Measurements from ENCODE around the gene SYNGR2.

SYNGR2 gene

DNA sequence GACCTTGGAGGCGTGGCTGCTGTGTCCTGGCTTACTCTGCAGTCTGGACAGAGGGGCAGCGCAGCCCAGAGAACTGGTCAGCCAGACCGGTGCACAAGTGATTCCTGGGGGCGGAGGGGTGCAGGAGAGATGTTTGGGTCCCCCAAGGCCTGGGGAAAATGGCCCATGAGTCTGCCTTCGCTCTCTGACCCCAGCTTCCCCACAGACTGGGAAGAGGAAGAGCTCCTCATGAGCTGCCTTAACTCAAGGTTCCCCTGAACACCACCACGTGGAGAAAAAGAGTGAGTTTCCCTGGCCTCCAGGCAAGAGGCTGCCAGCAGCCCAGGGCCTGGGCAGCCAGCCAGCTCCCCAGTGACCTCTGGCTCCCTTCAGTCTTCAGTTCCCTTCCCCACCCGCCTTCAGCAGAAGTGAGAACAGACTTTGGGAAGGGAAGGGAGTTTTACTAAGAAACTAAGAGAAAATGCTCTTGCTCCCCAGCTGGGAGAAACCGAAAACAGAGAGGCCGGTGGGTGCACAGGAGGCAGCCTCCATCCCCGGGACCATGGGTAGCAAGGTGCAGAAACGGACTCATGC, 24.1 kb upstream of the SYNGR2 start:
- DNase-seq (ENCODE audit: extremely low spot score): no peak
- TF ChIP-seq CTBP1 (IDR thresholded peaks at IDR 0.05; ENCODE audit: borderline replicate concordance) (no peak), FOXA1 (IDR thresholded peaks at IDR 0.05) (no peak), HDGF (IDR thresholded peaks at IDR 0.05; ENCODE audit: borderline replicate concordance) (no peak), FOXM1 (IDR thresholded peaks at IDR 0.05; ENCODE audit: borderline replicate concordance) (no peak), LEF1 (IDR thresholded peaks at IDR 0.05; ENCODE audit: borderline replicate concordance) (no peak), NFRKB (IDR thresholded peaks at IDR 0.05) (no peak), L3MBTL2 (conservative IDR thresholded peaks at IDR 0.05) (no peak), ELF4 (IDR thresholded peaks at IDR 0.05) (no peak)
- CTCF ChIA-PET: interaction anchor here (2.0 kb wide), 1 partner anchor 9 kb away, joined by 6 read pairs; no protein-coding TSS in a partner anchor
- POLR2A ChIA-PET: interaction anchor here (1.8 to 2.2 kb wide), 2 partner anchors 9 to 42 kb away, joined by 6 to 8 read pairs; partner anchors contain the start of genes AFMID and TK1

DNA sequence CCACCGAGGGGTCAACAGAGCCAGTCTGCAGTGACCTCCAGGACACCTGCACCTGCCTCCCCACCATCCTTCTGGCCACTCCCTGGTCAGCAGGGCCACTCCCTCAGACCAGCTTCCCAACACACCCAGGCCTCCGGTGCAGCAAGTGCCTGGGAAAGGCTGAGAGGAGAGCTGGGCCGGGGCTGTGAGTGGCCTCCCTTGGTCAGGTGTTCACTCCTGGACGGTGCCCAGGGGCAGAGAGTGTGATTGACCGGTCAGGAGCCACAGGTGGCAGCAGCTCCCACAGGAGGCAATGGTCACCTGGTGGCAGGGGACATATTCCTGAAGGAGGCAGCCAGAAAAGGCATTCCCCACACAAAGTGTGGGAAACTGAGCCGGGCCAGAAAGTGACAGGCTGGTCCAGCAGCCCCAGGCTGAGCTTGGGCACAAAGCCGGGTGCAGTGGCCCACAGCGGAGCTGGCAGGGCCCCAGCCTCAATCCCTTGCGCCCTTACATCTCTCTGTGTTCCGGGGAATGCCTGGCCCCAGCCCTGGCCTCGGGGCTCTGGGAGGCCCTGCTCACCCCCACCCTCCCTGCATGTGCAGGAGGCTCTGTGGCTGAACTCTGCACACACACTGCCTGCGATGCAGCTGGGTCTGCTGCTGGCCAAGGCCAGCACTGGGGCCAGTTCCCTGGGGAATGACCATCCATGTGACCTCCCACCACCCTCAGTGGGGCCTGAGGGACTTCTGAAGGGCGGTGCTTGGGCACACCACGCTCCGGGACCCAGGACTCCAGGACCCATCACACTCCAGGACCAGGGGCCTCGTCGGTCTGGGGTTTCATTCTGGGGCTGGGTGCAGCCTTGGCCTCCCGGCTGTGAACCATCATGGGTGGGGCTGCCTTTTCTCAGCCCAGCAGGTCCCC, 23.4 kb upstream of the SYNGR2 start:
- no peak for DNase-seq (ENCODE audit: extremely low spot score)
- POLR2A ChIA-PET: interaction anchor here (1.3 to 2.2 kb wide), 3 partner anchors 10 to 42 kb away, joined by 6 to 8 read pairs (median 7); partner anchors contain the start of genes AFMID and TK1
- CTCF ChIA-PET: interaction anchor here (2.0 kb wide), 1 partner anchor 10 kb away, joined by 6 read pairs; no protein-coding TSS in a partner anchor
- TF ChIP-seq FOXM1 (IDR thresholded peaks at IDR 0.05; ENCODE audit: borderline replicate concordance): no peak
- TF ChIP-seq FOXK2 (IDR thresholded peaks at IDR 0.05): no peak
- TF ChIP-seq TARDBP (IDR thresholded peaks at IDR 0.05): no peak
- no peak for TF ChIP-seq SUZ12 (IDR thresholded peaks at IDR 0.05)
- TF ChIP-seq, protein P1, sequence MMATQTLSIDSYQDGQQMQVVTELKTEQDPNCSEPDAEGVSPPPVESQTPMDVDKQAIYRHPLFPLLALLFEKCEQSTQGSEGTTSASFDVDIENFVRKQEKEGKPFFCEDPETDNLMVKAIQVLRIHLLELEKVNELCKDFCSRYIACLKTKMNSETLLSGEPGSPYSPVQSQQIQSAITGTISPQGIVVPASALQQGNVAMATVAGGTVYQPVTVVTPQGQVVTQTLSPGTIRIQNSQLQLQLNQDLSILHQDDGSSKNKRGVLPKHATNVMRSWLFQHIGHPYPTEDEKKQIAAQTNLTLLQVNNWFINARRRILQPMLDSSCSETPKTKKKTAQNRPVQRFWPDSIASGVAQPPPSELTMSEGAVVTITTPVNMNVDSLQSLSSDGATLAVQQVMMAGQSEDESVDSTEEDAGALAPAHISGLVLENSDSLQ (IDR thresholded peaks at IDR 0.05): no peak
- TF ChIP-seq ELF4 (IDR thresholded peaks at IDR 0.05): no peak
- no peak for TF ChIP-seq ZNF384 (IDR thresholded peaks at IDR 0.05)
- TF ChIP-seq ARNT (IDR thresholded peaks at IDR 0.05): no peak
- no peak for TF ChIP-seq CTBP1 (IDR thresholded peaks at IDR 0.05; ENCODE audit: borderline replicate concordance)
- no peak for TF ChIP-seq NFRKB (IDR thresholded peaks at IDR 0.05)
- TF ChIP-seq SP1 (IDR thresholded peaks at IDR 0.05): no peak
- TF ChIP-seq HDGF (IDR thresholded peaks at IDR 0.05; ENCODE audit: borderline replicate concordance): no peak
- no peak for TF ChIP-seq LEF1 (IDR thresholded peaks at IDR 0.05; ENCODE audit: borderline replicate concordance)
- no peak for TF ChIP-seq BHLHE40 (IDR thresholded peaks at IDR 0.05; ENCODE audit: borderline replicate concordance)
- TF ChIP-seq L3MBTL2 (conservative IDR thresholded peaks at IDR 0.05): no peak
- TF ChIP-seq FOXA1 (IDR thresholded peaks at IDR 0.05): no peak

DNA sequence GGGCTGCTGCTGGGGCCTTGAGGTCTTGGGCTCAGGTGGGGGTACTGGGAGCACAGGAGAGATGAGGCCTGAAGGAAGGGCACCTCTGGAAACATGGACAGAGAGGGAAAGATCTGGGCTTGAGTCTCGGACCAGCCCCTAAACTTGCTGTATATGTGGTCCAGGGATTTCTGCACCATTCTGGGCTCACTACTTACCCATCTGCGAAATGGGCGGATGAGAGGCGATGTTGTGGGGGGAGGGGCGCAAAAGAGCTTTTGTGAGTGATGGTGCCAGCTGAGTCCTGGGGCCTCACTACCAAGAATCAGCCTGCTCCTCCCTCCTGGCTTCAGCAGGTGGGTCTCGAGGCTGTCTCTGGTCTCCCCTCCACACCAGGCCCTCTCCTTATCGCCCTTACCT, 21.9 kb upstream of the SYNGR2 start:
- CTCF ChIA-PET: no interaction called here
- no peak for DNase-seq (ENCODE audit: extremely low spot score)
- TF ChIP-seq L3MBTL2 (conservative IDR thresholded peaks at IDR 0.05): no peak
- no peak for TF ChIP-seq FOXK2 (IDR thresholded peaks at IDR 0.05)
- no peak for TF ChIP-seq FOXA1 (IDR thresholded peaks at IDR 0.05)
- no peak for TF ChIP-seq SUZ12 (IDR thresholded peaks at IDR 0.05)
- no peak for TF ChIP-seq FOXM1 (IDR thresholded peaks at IDR 0.05; ENCODE audit: borderline replicate concordance)
- TF ChIP-seq HDGF (IDR thresholded peaks at IDR 0.05; ENCODE audit: borderline replicate concordance): no peak
- TF ChIP-seq SP1 (IDR thresholded peaks at IDR 0.05): no peak
- no peak for TF ChIP-seq ZNF384 (IDR thresholded peaks at IDR 0.05)
- TF ChIP-seq, protein P1 (IDR thresholded peaks at IDR 0.05): no peak
- no peak for TF ChIP-seq BHLHE40 (IDR thresholded peaks at IDR 0.05; ENCODE audit: borderline replicate concordance)
- TF ChIP-seq NFRKB (IDR thresholded peaks at IDR 0.05): no peak
- TF ChIP-seq CTBP1 (IDR thresholded peaks at IDR 0.05; ENCODE audit: borderline replicate concordance): no peak
- TF ChIP-seq ELF4 (IDR thresholded peaks at IDR 0.05): no peak
- TF ChIP-seq LEF1 (IDR thresholded peaks at IDR 0.05; ENCODE audit: borderline replicate concordance): no peak
- TF ChIP-seq TARDBP (IDR thresholded peaks at IDR 0.05): no peak
- TF ChIP-seq ARNT (IDR thresholded peaks at IDR 0.05): no peak
- POLR2A ChIA-PET: no interaction called here

DNA sequence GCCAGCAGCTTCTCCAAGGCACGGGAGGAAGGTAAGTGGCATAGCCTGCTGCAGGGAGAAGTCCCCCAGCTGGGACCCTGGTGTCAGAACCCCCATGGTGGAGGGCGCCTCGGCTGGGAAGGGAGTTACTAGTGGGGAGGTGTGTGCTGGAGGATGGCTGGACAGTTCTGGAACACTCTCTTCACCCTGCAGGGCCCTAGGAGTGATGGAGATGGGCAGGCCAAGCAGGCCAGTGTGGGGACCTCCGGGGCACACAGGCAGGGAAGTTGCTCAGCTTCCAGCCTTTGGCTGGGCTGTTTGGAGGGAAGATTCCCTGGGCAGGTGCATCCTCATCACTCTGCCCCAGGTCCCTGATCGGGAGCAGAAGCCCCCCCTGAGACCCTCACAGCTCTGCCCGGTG, 21.5 kb upstream of the SYNGR2 start:
- TF ChIP-seq ELF4 (IDR thresholded peaks at IDR 0.05): no peak
- no peak for TF ChIP-seq BHLHE40 (IDR thresholded peaks at IDR 0.05; ENCODE audit: borderline replicate concordance)
- no peak for TF ChIP-seq L3MBTL2 (conservative IDR thresholded peaks at IDR 0.05)
- TF ChIP-seq SP1 (IDR thresholded peaks at IDR 0.05): no peak
- TF ChIP-seq ZNF384 (IDR thresholded peaks at IDR 0.05): no peak
- TF ChIP-seq FOXK2 (IDR thresholded peaks at IDR 0.05): no peak
- TF ChIP-seq TARDBP (IDR thresholded peaks at IDR 0.05): no peak
- TF ChIP-seq ARNT (IDR thresholded peaks at IDR 0.05): no peak
- TF ChIP-seq LEF1 (IDR thresholded peaks at IDR 0.05; ENCODE audit: borderline replicate concordance): no peak
- TF ChIP-seq FOXA1 (IDR thresholded peaks at IDR 0.05): no peak
- DNase-seq (ENCODE audit: extremely low spot score): no peak
- POLR2A ChIA-PET: no interaction called here
- CTCF ChIA-PET: no interaction called here

DNA sequence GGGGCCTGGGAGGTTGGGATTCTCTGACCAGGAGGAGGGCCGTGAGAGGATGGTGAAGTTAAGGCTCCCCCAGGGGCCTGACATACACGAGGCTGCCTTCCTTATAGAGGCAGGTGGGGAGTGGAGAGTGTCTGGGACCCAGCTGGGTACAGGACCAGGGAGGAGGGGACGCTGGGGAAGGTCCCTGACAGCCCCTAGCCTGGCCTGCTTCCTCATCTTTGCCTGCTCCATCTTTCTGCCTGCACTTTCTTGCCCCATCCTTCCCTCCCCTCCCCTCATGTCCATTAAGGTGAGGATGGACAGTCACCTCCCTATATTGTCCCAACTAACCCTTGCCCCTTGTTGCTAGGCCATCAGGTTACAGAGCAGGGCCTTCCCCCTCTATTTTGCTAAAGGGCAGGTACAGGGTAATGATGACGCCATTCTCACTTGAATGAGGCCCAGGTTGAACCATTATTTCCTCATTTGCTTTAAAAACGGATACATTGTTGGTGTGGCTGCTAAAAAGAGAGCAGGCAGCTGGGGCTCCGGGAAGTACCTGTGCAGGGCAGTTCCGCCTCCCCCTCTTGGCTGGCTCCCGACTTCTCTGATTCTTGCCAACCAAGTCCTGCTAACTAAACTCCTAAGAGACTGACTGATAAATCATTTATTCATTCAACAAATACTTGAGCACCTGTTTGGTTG, 20.9 kb upstream of the SYNGR2 start:
- ChIA-PET POLR2A (interaction anchor here (0.7 kb wide), 1 partner anchor 11 kb away, joined by 4 read pairs; no protein-coding TSS in a partner anchor), CTCF (no interaction called here)
- no peak for DNase-seq (ENCODE audit: extremely low spot score)
- no peak for TF ChIP-seq CTBP1 (IDR thresholded peaks at IDR 0.05; ENCODE audit: borderline replicate concordance)
- no peak for TF ChIP-seq ZNF384 (IDR thresholded peaks at IDR 0.05)
- no peak for TF ChIP-seq SUZ12 (IDR thresholded peaks at IDR 0.05)
- no peak for TF ChIP-seq LEF1 (IDR thresholded peaks at IDR 0.05; ENCODE audit: borderline replicate concordance)
- no peak for TF ChIP-seq FOXM1 (IDR thresholded peaks at IDR 0.05; ENCODE audit: borderline replicate concordance)
- TF ChIP-seq ELF4 (IDR thresholded peaks at IDR 0.05): no peak
- TF ChIP-seq HDGF (IDR thresholded peaks at IDR 0.05; ENCODE audit: borderline replicate concordance): no peak
- TF ChIP-seq TARDBP (IDR thresholded peaks at IDR 0.05): no peak

Measured in HEK293T (cell line).